Parathyroid adenoma (tissue), 2 donors: ENCODE measurements around the gene LMX1B.

Experiments
- H2AFZ ChIP-seq: fragments of 300-600 bp; sonication (generic); one replicate; pipeline ENCODE4 v1.7.0; 2017; ENCODE audit warnings: antibody characterized with exemption, mild to moderate bottlenecking
- H3K27ac ChIP-seq: fragments of 300-600 bp; sonication (generic); one replicate; pipeline ENCODE4 v1.7.0; 2017
- H3K27me3 ChIP-seq: fragments of 300-600 bp; sonication (generic); one replicate; pipeline ENCODE4 v1.7.0; 2017; ENCODE audit warnings: low read length; ENCODE audit not compliant: control insufficient read depth, insufficient read depth
- H3K36me3 ChIP-seq: fragments of 300-600 bp; sonication (generic); one replicate; pipeline ENCODE4 v1.7.0; 2017; ENCODE audit warnings: low read length; ENCODE audit not compliant: control insufficient read depth, insufficient read depth
- H3K4me1 ChIP-seq: fragments of 300-600 bp; sonication (generic); one replicate; pipeline ENCODE4 v1.7.0; 2017; ENCODE audit warnings: control low read depth
- H3K4me2 ChIP-seq: fragments of 300-600 bp; sonication (generic); one replicate; pipeline ENCODE4 v1.7.0; 2017; ENCODE audit warnings: low read length
- H3K4me3 ChIP-seq: fragments of 300-600 bp; sonication (generic); one replicate; pipeline ENCODE4 v1.7.0; 2017; ENCODE audit warnings: low read depth, low read length
- H3K79me2 ChIP-seq: fragments of 300-600 bp; sonication (generic); one replicate; pipeline ENCODE4 v1.7.0; 2017; ENCODE audit warnings: control low read depth
- H3K9ac ChIP-seq: fragments of 300-600 bp; sonication (generic); one replicate; pipeline ENCODE4 v1.7.0; 2017; ENCODE audit warnings: mild to moderate bottlenecking
- H3K9me3 ChIP-seq: fragments of 300-600 bp; sonication (generic); one replicate; pipeline ENCODE4 v1.7.0; 2017; ENCODE audit warnings: low read length; ENCODE audit not compliant: control insufficient read depth
- TF ChIP-seq, protein P1 (sequence below): fragments of 300-600 bp; sonication (generic); IDR thresholded peaks from one replicate; pipeline ENCODE4 v1.7.0; 2017; ENCODE audit warnings: antibody characterized with exemption, mild to moderate bottlenecking
- donor health status: primary hyperparathyroidism.

The LMX1B gene

DNA sequence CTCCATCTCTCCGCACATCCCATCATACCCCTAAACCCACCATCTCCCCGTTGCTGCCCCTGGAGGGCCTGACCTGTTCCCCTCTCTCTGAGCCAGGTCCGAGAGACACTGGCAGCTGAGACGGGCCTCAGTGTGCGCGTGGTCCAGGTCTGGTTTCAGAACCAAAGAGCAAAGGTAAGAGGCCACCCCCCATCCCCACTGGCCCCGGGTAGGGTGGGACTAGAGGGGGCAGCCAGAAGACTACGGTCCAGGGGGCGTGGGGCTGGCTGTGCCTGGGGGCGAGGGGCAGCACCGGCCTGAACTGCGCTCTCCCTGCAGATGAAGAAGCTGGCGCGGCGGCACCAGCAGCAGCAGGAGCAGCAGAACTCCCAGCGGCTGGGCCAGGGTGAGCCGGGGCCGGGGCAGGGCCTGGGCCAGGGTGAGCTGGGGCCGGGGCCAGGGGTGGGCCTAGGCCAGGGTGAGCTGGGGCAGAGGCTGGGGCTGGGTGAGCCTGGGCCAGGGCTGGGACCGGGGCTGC is 79.8 kb downstream of the LMX1B start:
- no peaks in the 10 kb centered on the region for H3K79me2 ChIP-seq
- H3K9ac ChIP-seq: no peak overlapping the region
- no peaks in the 10 kb centered on the region for H3K27me3 ChIP-seq
- H3K36me3 ChIP-seq: no peaks in the 10 kb centered on the region
- H3K4me2 ChIP-seq: no peak overlapping the region
- H2AFZ ChIP-seq: no peak overlapping the region
- TF ChIP-seq, protein P1, sequence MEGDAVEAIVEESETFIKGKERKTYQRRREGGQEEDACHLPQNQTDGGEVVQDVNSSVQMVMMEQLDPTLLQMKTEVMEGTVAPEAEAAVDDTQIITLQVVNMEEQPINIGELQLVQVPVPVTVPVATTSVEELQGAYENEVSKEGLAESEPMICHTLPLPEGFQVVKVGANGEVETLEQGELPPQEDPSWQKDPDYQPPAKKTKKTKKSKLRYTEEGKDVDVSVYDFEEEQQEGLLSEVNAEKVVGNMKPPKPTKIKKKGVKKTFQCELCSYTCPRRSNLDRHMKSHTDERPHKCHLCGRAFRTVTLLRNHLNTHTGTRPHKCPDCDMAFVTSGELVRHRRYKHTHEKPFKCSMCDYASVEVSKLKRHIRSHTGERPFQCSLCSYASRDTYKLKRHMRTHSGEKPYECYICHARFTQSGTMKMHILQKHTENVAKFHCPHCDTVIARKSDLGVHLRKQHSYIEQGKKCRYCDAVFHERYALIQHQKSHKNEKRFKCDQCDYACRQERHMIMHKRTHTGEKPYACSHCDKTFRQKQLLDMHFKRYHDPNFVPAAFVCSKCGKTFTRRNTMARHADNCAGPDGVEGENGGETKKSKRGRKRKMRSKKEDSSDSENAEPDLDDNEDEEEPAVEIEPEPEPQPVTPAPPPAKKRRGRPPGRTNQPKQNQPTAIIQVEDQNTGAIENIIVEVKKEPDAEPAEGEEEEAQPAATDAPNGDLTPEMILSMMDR: no peak
- H3K27ac ChIP-seq: no peak overlapping the region
- no peak overlapping the region for H3K4me3 ChIP-seq
- no peaks in the 10 kb centered on the region for H3K4me1 ChIP-seq
- no peaks in the 10 kb centered on the region for H3K9me3 ChIP-seq

GRCh38 chr9:126694206-126695081 is 80.7 kb downstream of the LMX1B start:
- Histone ChIP-seq H3K4me1 (no peaks in the 10 kb centered on the region), H3K4me3 (no peak overlapping the region), H3K27me3 (no peaks in the 10 kb centered on the region), H3K9ac (no peak overlapping the region), H3K27ac (no peak overlapping the region), H3K36me3 (no peaks in the 10 kb centered on the region), H2AFZ (no peak overlapping the region), H3K9me3 (no peaks in the 10 kb centered on the region), H3K79me2 (no peaks in the 10 kb centered on the region), H3K4me2 (no peak overlapping the region)
- TF ChIP-seq, protein P1: no peak

GRCh38 chr9:126695186-126695585 is 81.5 kb downstream of the LMX1B start:
- Histone ChIP-seq H3K27me3 (no peaks in the 10 kb centered on the region), H3K27ac (no peak overlapping the region), H3K4me2 (no peak overlapping the region), H3K36me3 (no peaks in the 10 kb centered on the region), H3K79me2 (no peaks in the 10 kb centered on the region), H3K4me1 (no peaks in the 10 kb centered on the region), H2AFZ (no peak overlapping the region), H3K9me3 (no peaks in the 10 kb centered on the region), H3K9ac (no peak overlapping the region), H3K4me3 (no peak overlapping the region)
- TF ChIP-seq, protein P1: no peak

GRCh38 chr9:126695701-126696400 is 82.1 kb downstream of the LMX1B start:
- Histone ChIP-seq H2AFZ (no peak overlapping the region), H3K27ac (no peak overlapping the region), H3K4me2 (no peak overlapping the region), H3K27me3 (no peaks in the 10 kb centered on the region), H3K36me3 (no peaks in the 10 kb centered on the region), H3K4me1 (no peaks in the 10 kb centered on the region), H3K4me3 (no peak overlapping the region), H3K9me3 (no peaks in the 10 kb centered on the region), H3K79me2 (no peaks in the 10 kb centered on the region), H3K9ac (no peak overlapping the region)
- TF ChIP-seq, protein P1: no peak
